GM13977 (cell line): Measurements from ENCODE around the gene KIAA1755.

Experiments
- DNase-seq: peaks from one replicate; pipeline ENCODE4 v3.0.0; 2012; ENCODE audit warnings: low spot score
- in situ Hi-C: fragments of 300-500 bp; cut with MboI; formaldehyde crosslinking; loops from one replicate; pipeline ENCODE4 v1.12.0; 2022; ENCODE audit warnings: low sequenced_read_pairs, low pct_unique_long_range_greater_than_20kb, mixed read lengths, inconsistent platforms; ENCODE audit not compliant: unreplicated experiment
- TF ChIP-seq, protein P1 (sequence below): IDR thresholded peaks from 2 replicates; pipeline ENCODE4 v1.5.1; 2012; ENCODE audit warnings: mild to moderate bottlenecking, control low read depth; ENCODE audit not compliant: insufficient read depth; ENCODE audit errors: extremely low read depth, missing control alignments

KIAA1755 gene

DNA sequence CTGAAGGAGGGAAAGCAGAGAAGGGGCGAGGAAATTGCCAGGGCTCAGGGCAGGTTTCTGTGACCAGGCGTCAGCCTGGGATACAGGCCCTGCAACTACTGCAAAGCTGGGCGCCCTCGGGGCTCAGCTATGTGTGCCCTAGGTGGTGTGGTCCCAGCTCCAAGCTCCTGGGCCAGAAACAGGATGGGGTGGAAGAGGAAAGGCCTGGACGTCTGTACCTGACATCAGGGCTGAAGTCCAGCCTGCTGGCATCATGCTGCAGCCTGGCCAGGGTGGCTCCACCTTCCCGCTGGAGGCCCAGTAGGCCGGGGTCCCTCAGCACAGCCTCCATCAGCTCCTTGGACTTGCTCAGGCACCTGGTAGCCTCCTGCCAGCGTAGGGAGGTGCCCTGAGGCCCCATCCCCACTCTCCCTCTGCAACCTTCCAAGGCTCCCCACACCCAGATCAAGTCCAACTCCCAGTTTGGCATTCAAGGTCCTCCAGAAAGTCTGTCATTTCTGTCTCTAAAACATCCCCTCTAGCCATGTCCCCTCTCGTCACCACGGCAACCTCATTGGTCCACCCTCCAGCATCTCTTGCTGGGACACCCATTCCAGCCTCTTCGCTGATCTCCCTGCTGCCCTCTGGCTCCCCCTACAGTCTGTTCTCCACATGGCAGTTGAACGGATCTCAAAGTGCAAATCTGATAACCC is 38.2 kb downstream of the KIAA1755 start:
- in situ Hi-C loops, result loop anchor here (10.0 to 25.0 kb wide), 2 partner anchors 168 to 660 kb away; no protein-coding TSS in a partner anchor
- peak; percentile 85 for DNase-seq
- TF ChIP-seq, protein P1, sequence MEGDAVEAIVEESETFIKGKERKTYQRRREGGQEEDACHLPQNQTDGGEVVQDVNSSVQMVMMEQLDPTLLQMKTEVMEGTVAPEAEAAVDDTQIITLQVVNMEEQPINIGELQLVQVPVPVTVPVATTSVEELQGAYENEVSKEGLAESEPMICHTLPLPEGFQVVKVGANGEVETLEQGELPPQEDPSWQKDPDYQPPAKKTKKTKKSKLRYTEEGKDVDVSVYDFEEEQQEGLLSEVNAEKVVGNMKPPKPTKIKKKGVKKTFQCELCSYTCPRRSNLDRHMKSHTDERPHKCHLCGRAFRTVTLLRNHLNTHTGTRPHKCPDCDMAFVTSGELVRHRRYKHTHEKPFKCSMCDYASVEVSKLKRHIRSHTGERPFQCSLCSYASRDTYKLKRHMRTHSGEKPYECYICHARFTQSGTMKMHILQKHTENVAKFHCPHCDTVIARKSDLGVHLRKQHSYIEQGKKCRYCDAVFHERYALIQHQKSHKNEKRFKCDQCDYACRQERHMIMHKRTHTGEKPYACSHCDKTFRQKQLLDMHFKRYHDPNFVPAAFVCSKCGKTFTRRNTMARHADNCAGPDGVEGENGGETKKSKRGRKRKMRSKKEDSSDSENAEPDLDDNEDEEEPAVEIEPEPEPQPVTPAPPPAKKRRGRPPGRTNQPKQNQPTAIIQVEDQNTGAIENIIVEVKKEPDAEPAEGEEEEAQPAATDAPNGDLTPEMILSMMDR, result peak; percentile 93

DNA sequence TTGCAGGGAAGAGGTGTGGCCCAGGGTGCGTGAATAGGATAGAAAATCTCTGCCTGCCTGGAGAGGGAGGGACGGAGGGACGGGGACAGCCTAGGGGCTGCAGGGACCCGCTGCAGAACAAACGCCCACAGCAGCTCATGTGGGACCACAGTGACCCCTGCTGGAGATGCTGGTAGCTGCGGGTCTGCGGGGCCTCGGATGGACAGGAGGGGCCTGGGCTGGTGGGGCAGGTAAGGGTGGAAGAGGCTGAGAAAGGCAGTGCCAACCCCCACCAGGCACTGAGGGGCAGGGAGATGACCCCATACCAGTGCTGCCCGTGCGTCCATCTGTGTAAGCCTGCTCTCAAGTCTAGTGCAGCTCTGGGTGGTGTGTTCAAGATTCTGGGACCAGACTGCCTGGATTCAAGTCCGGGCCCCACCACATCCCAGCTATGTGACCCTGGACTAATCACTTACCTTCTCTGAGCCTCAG is 39.4 kb downstream of the KIAA1755 start:
- peak; percentile 91 for DNase-seq
- TF ChIP-seq, protein P1, result peak; percentile 94
- in situ Hi-C loops, result loop anchor here (10.0 to 25.0 kb wide), 2 partner anchors 166 to 659 kb away; no protein-coding TSS in a partner anchor

DNA sequence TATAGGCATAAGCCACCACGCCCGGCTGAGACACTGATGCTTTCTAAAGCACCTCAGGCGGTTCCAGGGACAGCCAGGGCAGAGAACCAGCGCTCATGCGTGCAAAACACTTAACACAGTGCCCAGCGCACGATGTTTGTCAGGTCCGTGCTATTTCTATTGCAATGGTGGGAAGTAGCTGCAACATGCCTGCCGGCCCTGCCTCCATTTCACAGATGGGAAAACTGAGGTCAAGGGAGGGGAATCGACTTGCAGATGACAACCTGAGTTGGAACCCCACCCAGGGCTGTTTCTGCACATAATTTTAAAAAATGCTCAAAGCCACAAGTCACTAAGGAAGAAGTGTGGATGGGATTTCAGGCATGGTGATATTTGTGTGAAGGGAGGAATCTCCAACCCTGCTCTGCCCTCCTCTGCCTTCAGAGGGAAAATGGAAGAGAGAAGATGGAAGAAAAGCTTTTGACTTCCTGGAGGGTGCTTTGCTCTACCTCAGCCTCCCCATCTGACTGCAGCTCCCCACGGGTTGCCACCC is 39.9 kb downstream of the KIAA1755 start:
- DNase-seq, result peak; percentile 12
- in situ Hi-C loops, result loop anchor here (10.0 to 25.0 kb wide), 2 partner anchors 166 to 658 kb away; no protein-coding TSS in a partner anchor

DNA sequence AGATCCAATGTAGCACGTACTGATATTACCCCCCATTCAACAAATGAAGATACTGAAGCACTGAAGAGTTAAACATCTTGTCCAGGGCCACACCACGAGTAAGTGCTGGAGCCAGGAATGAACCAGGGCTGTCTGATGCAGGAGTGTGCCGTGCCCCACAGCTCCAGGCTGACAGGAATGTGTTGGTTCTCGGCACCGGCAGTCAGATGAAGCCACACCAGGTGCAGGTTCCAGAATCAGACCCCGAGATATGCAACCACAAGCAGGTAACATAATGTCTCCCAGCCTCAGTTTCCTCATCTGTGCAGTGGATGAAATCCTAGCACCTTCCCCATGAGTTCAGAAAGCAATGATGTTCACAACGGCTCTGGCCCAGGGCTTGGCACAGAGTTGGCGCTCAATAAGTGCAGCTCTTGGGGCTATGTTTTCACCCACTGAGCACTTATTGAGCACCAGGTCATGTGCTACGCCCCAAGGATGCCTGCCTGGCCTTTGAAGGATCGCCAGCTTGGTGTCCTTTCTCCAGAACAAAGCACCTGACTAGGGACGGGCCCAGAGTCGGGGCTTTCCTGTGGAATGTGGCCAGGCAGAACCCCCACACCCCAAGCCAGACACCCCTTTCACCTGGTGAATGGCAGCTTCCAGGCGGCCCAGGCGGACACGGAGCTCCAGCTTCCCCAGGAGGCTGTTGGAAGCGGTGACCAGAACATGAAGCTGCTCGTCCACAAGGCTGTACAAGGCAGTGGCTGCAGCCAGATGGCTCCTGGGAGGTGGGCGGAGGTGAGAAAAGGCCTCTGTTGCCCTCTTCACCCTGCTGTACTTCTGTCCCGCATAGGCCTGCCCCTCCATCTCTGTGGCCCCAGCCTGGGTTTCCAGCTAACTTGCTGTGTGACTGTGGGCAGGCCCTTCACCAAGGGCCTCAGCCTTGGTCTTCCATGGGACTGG is 41.3 kb downstream of the KIAA1755 start:
- DNase-seq, result peak; percentile 8
- in situ Hi-C loops, result loop anchor here (25.0 kb wide), 1 partner anchor 657 kb away; no protein-coding TSS in a partner anchor
- TF ChIP-seq, protein P1, result no peak

More for the DNA sequence above, 39.9 kb downstream of the KIAA1755 start:
- TF ChIP-seq, protein P1, result no peak

DNA sequence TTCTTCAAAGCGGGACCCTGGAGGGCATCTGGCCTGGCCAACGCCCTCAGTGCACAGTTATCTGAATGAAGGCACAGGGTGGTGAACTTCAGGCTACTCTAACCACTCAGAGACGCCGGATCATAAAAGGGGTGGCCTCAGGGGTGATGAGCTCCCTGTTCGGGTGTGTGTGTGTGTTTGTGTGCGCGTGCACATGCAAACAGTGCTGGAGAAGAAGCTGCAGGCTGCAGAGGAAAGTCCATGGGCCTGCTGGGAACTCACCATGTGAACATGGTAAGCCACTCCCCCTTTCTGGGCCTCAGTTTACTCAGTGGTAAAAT is 42.0 kb downstream of the KIAA1755 start:
- in situ Hi-C loops, result loop anchor here (25.0 kb wide), 1 partner anchor 656 kb away; no protein-coding TSS in a partner anchor

More for the DNA sequence above, 42.0 kb downstream of the KIAA1755 start:
- peak; percentile 12 for DNase-seq
- TF ChIP-seq, protein P1, result no peak
